Mesodermal cell (in vitro differentiated cells): Measurements from ENCODE around the gene ITGBL1.

Experiments used
- H3K27ac ChIP-seq: 2 replicates; pipeline ENCODE4 v1.7.0; 2013; ENCODE audit warnings: mild to moderate bottlenecking, low read depth, low read length, moderate library complexity; ENCODE audit not compliant: severe bottlenecking
- H3K36me3 ChIP-seq: 2 replicates; pipeline ENCODE4 v1.7.1; 2013; ENCODE audit warnings: mild to moderate bottlenecking, low read length, moderate library complexity; ENCODE audit not compliant: control insufficient read depth, insufficient read depth
- H3K4me1 ChIP-seq: one replicate; pipeline ENCODE4 v1.7.1; 2013; ENCODE audit warnings: mild to moderate bottlenecking, low read length; ENCODE audit not compliant: insufficient read depth, control insufficient read depth, poor library complexity, severe bottlenecking
- H3K4me3 ChIP-seq: 2 replicates; pipeline ENCODE4 v1.7.0; 2013; ENCODE audit warnings: low read length, control low read depth, mild to moderate bottlenecking; ENCODE audit not compliant: insufficient read depth, poor library complexity, severe bottlenecking; ENCODE audit errors: extremely low read depth
- H3K9me3 ChIP-seq: 2 replicates; pipeline ENCODE4 v1.7.1; 2013; ENCODE audit warnings: mild to moderate bottlenecking, low read length, moderate library complexity; ENCODE audit not compliant: control insufficient read depth
- WGBS, 2 experiments: methylation state at CpG; one replicate each; pipeline ENCODE4 v1.1.5; 2013; ENCODE audit warnings: missing lambda C conversion rate in 2 of 2; ENCODE audit not compliant: insufficient coverage in 2 of 2; 5-methylcytosine and 5-hydroxymethylcytosine counted together

Gene ITGBL1

DNA sequence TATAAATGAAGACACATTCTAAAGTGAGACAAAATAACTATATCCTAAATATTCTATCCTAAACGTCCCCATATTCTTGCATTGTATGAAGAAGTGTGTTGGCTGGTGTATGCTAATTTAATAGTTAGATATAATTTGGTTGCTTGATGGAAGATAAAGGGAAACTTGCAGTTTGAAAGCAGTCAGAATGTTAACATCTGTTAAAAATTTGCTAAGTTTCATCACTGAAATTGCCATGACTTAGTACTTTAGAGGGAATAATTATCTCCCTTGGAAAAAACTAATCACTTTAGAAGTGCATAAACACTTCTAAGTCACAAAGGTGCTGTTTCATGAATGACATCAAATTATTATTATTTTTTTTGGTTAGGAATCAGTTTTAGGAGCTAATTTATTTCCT is 61.6 kb downstream of the ITGBL1 start:
- WGBS, 2 experiments = no CpG with 5 or more reads among the region's 1 CpG
- no peaks in the 10 kb centered on the region for H3K4me1 ChIP-seq
- no peak overlapping the region for H3K4me3 ChIP-seq
- no peak overlapping the region for H3K27ac ChIP-seq
- no peaks in the 10 kb centered on the region for H3K9me3 ChIP-seq
- no peaks in the 10 kb centered on the region for H3K36me3 ChIP-seq

- H3K4me1 ChIP-seq = no peaks in the 10 kb centered on the region
- no peaks in the 10 kb centered on the region for H3K36me3 ChIP-seq
- H3K4me3 ChIP-seq = no peak overlapping the region
- H3K27ac ChIP-seq = no peak overlapping the region
- no peaks in the 10 kb centered on the region for H3K9me3 ChIP-seq
Observed at GRCh38 chr13:101514695-101515275, 62.3 kb downstream of the ITGBL1 start.

GRCh38 chr13:101515504-101515903 is 63.0 kb downstream of the ITGBL1 start:
- H3K27ac ChIP-seq = no peak overlapping the region
- no peak overlapping the region for H3K4me3 ChIP-seq
- no peaks in the 10 kb centered on the region for H3K4me1 ChIP-seq
- no peaks in the 10 kb centered on the region for H3K9me3 ChIP-seq
- 84 to 91% methylated on average over 3 of the region's 3 CpGs for WGBS, 2 experiments
- H3K36me3 ChIP-seq = no peaks in the 10 kb centered on the region

- no peak overlapping the region for H3K27ac ChIP-seq
- WGBS, 2 experiments = no CpG with 5 or more reads among the region's 2 CpGs
- H3K36me3 ChIP-seq = no peaks in the 10 kb centered on the region
- no peak overlapping the region for H3K4me3 ChIP-seq
- no peaks in the 10 kb centered on the region for H3K9me3 ChIP-seq
- no peaks in the 10 kb centered on the region for H3K4me1 ChIP-seq
Observed at GRCh38 chr13:101516262-101516661, 63.8 kb downstream of the ITGBL1 start.

DNA sequence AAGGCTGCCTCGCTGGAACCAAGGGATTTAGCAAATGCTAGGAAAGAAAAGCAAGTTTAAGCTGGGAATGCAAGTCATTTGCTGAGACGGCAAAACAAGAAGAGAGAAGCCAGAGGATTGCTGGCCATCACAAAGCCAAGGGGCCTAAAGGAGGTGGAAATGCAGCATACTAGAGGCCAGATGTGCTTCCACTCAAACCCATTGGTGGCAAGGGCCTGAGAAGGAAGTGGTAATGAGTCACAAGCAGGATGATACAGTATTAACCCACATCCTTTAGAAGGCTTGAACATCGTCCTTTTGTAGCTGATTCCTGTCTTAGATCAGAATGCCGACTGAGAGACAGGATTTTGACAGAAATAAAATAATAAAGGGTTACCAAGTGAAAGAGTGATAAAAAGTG is 68.2 kb downstream of the ITGBL1 start:
- WGBS, 2 experiments = 87 to 95% methylated on average over 2 of the region's 4 CpGs
- Histone ChIP-seq H3K9me3 (no peaks in the 10 kb centered on the region), H3K36me3 (no peaks in the 10 kb centered on the region), H3K4me1 (no peaks in the 10 kb centered on the region), H3K27ac (no peak overlapping the region), H3K4me3 (no peak overlapping the region)

GRCh38 chr13:101521371-101521770 is 68.9 kb downstream of the ITGBL1 start:
- Histone ChIP-seq H3K36me3 (no peaks in the 10 kb centered on the region), H3K27ac (no peak overlapping the region), H3K4me3 (no peak overlapping the region), H3K4me1 (no peaks in the 10 kb centered on the region), H3K9me3 (no peaks in the 10 kb centered on the region)
- WGBS, 2 experiments = 80 to 85% methylated on average over 5 of the region's 6 CpGs

GRCh38 chr13:101522607-101523006 is 70.1 kb downstream of the ITGBL1 start:
- H3K36me3 ChIP-seq = no peaks in the 10 kb centered on the region
- WGBS, 2 experiments = 100% methylated on average over 1 of the region's 5 CpGs; no CpG with 5 or more reads in 1 of the 2 experiments
- no peak overlapping the region for H3K4me3 ChIP-seq
- no peak overlapping the region for H3K27ac ChIP-seq
- no peaks in the 10 kb centered on the region for H3K4me1 ChIP-seq
- H3K9me3 ChIP-seq = no peaks in the 10 kb centered on the region

DNA sequence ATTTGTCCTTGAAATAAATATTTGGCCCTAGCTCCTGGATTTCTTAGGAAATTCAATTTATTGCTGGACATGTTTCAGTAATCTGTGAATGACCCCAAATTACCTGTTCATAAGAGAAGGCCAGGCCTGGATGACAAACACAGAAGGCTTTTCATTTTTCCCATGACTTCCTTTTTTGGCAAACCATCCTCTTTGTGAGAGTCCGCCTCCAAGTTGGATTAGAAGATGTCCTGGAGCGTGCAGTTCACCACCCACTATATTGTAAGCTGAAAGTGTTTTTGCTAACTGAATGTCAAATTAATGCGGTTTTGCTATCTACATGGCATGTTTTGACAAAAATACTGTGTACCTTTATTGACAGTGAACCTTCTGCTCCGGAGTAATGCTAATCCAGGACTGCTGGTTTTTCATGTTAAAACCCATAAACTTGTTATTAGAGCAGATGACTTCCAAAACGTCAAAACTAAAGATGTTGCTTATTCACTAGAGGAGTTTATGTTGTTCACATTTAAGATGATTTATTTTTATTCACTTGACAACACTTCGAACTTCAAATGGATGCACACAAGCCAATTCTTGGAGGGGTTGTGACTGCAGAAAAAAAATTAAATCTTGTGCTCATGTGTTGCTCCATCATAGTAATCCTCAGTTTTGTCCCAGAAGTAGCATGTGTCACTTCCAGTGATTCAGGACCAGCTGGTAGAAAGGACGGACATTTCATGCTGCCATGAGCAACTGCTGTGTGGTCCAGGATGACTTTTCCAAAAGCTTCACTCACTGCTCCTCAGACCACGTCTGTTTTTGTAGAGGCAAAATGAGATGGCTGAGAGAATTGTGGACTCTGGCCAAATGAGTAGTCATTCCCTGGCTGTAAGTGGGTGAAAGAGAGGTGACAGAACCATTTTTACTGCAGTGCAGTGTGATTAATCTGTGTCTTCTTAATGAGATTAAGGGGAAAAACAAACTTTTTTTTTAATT is 71.0 kb downstream of the ITGBL1 start:
- WGBS, 2 experiments = 67 to 100% methylated on average over 1 to 2 of the region's 8 CpGs
- H3K27ac ChIP-seq = no peak overlapping the region
- H3K4me1 ChIP-seq = no peaks in the 10 kb centered on the region
- no peak overlapping the region for H3K4me3 ChIP-seq
- no peaks in the 10 kb centered on the region for H3K9me3 ChIP-seq
- H3K36me3 ChIP-seq = no peaks in the 10 kb centered on the region

GRCh38 chr13:101527130-101527529 is 74.7 kb downstream of the ITGBL1 start:
- H3K9me3 ChIP-seq = no peaks in the 10 kb centered on the region
- no peak overlapping the region for H3K4me3 ChIP-seq
- no peaks in the 10 kb centered on the region for H3K4me1 ChIP-seq
- H3K36me3 ChIP-seq = no peaks in the 10 kb centered on the region
- no peak overlapping the region for H3K27ac ChIP-seq

DNA sequence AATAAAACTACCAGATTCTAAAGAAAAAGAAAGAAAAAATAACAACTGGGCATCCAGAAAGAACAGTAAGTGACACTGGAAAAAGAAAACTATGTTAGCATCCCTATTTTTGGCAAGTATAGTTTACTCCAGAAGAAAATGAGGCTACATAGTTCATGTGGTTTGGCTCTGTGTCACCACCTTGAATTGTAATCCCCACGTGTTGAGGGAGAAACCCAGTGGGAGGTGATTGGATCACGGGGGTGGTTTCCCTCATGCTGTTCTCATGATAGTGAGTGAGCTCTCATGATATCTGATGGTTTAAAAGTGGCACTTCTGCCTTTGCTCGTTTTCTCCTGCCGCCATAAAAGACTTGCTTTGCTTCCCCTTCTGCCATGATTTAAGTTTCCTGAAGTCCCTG is 76.9 kb downstream of the ITGBL1 start:
- Histone ChIP-seq H3K9me3 (no peaks in the 10 kb centered on the region), H3K4me3 (no peak overlapping the region), H3K36me3 (no peaks in the 10 kb centered on the region), H3K27ac (no peak overlapping the region), H3K4me1 (no peaks in the 10 kb centered on the region)
- WGBS, 2 experiments = 42% methylated on average over 4 of the region's 4 CpGs; no CpG with 5 or more reads in 1 of the 2 experiments

DNA sequence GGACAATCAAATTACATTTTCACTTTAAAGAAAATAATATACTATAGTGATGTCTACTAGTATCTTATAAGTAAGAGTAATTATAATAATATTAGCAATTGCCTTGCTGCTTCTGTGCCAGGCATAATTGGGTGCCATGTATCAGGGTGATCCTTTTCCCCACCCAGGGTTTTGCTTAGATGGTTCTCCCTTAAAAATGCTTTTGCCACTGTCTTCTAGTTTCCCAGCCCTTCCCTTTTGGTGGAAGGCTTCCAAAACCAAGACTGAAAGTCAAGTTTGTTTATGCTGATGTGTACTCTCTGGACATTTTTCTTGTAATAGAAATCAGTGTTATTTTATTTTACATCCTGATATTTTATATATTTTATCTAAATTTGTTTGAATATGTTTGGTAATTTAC is 77.8 kb downstream of the ITGBL1 start:
- Histone ChIP-seq H3K36me3 (no peaks in the 10 kb centered on the region), H3K9me3 (no peaks in the 10 kb centered on the region), H3K27ac (no peak overlapping the region), H3K4me1 (no peaks in the 10 kb centered on the region), H3K4me3 (no peak overlapping the region)
